NCI-H526 (cell line): ENCODE data around the gene SRGAP2C.
"Not testable (repeated sequence)": the region's sequence is repeated elsewhere in the genome, so short reads cannot be mapped to it uniquely, and the experiment has no call there.

ENCODE experiments used
- DNase-seq, 2 experiments: peaks; one replicate each; lab custom pipeline; 2025; lab: John Stamatoyannopoulos, UW

SRGAP2C gene

DNA sequence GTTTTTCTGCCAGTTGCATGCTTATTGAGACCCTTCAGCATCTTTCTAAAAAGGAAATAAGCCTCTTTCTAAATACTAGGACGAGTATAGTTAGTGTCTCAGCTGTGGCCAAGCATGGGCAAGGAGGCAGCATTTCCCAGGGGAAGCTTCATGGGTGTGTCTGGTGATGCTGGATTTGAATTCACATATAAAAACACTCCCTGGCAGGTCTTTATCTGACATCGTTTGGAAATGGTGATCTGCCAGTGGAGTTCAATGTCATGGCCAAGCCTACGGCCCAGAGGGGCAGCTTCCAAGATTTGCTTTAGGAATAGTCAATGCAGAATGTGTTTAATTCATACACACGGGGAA lies 94.7 kb downstream of the SRGAP2C start:
- not testable (repeated sequence) for DNase-seq

- not testable (repeated sequence) for DNase-seq
These were observed 96.0 kb downstream of the SRGAP2C start for GRCh38 chr1:121280699-121281317.

DNA sequence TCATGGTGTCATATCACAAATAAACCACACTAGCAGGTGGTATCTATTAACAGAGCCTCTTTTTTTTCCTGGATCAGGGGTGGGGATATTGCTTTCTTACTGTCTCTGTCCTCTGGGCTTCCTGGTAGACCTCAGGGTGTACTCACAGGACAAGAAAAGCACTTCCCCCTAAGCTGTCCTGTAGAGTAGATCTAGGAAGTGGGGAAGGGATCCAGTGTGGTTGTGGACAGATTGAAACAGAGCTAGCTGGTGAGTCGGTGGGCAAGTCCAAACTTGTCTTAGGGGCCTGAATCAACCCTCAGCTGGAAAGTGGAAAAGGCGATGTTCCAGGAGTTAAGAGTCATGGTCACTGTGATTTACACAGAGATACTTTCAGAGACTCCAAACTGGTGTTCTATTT lies 96.7 kb downstream of the SRGAP2C start:
- not testable (repeated sequence) for DNase-seq

GRCh38 chr1:121283587-121284180 lies 98.9 kb downstream of the SRGAP2C start:
- DNase-seq = not testable (repeated sequence)

DNA sequence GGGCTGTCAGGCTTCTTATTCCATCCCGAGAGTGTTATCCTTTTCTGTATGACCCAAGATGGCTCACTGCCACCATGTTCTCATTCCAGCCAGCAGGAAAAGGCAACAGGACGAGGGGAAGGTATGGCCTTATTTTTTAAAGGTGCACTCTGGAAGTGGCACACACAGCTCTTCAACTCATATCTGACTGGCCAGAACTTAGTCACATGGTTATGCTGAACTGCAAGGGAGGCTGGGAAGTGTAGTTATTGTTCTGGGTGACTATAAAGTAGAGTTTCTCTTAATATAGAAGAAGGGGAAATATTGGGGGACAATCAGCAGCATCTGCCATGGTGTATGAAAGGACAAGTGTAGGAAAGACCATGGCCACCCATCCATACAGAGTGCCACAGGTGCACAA lies 107.8 kb downstream of the SRGAP2C start:
- DNase-seq = not testable (repeated sequence)

DNA sequence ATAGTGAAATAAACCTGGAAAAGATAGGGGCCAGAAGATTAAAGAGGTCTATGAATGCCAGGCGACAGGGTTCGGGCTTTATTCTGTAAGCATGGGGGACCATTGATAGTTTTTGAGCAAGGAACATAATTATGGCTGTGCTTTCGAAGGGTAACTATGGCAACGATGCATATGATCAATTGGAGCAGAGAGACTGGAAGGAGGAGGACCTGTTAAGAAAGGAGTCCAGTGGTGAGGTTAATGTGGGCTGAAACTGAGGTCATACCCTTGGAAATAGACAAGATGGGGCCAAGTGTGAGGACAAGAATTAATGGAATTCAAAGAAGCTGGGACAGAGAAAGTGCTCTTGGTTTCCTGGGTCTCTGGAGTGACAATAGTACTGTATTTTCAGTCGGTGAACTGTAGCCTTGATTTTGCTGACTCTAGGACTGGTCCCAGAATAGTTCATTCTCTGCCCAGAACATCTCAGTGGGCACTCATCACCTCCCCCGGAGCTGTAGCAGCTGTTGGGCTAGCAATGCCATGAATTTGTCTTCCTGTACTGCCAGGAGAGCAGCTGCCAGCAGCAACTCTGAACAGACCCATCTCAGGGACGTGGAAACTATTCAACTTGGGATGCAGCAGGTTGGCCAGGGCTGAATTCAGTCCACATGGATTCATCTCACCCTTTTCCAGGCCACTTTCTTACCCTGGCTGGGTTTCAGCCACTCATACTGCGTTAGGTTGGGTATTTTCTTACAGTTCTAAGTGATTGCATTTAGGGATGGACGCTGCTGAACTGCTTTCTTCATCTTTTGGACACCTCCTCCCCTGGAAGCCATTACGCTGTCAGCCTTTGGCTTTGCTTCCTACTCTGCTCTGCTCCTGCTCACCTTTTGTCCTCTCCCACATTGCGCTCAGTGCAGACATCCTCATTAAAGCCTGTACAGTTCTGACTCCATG lies 108.8 kb downstream of the SRGAP2C start:
- not testable (repeated sequence) for DNase-seq

GRCh38 chr1:121294205-121294570 lies 109.4 kb downstream of the SRGAP2C start:
- not testable (repeated sequence) for DNase-seq

- DNase-seq = not testable (repeated sequence)
These were observed 111.8 kb downstream of the SRGAP2C start for GRCh38 chr1:121296563-121296962.

DNA sequence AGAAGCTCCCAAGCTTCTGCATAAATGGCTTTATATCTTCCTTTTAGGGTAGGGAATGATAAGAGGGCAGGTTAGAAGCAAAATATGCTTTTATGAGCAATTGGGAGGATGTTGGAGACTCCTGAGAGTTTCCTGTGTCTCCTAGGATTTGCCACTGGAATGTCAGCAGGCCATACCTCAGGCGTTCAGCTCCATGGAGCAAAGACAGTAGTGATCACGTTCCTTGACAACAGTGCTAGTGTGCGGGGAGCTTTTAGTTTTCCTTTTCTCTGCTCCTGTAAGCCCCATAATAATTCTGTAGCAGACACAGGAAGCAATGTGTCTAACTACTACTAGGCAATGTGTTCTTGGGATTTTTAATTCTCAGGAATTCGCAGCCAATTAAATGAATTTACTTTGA lies 113.8 kb downstream of the SRGAP2C start:
- not testable (repeated sequence) for DNase-seq

- DNase-seq = not testable (repeated sequence)
These were observed 114.9 kb downstream of the SRGAP2C start for GRCh38 chr1:121299514-121300149.

GRCh38 chr1:121301876-121302275 lies 117.1 kb downstream of the SRGAP2C start:
- DNase-seq = not testable (repeated sequence)

DNA sequence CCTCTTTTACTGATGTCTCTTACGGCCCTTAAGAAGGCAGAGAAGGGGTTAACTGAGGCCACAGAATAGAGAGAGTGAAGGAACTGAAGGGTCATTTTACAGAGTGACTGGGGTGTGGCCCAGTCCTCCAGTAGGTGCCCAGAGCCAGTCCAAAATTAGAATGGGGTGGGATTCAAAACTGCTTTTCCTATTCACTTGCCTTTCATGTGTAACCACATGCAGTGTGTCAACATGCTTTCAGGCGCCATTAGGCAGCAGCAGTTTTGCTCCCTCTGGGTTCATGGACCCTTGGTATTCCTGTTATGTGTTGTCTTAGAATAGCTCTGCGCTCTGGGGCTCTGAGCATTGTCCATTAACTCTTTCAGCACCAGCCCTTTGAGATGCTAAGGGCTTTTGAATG lies 123.0 kb downstream of the SRGAP2C start:
- DNase-seq = not testable (repeated sequence)

DNA sequence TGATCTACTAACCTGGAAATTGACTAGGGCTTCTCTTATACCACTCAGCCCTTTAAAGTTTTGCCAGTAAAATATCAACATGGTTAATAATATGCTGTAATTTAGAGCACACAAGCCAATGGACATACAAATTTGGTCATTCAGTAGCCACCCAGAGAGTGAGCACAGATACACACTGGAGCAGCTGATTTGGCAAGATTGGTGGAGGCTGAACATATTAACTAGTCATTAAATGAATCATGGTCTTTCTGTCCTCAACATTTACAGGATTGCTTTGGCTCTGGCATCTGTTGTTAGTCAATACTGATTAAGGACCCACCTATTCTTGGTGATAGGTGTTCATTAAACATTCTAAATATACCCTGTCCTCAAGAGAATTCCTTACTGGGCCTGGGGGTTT lies 130.7 kb downstream of the SRGAP2C start:
- DNase-seq = not testable (repeated sequence)

DNA sequence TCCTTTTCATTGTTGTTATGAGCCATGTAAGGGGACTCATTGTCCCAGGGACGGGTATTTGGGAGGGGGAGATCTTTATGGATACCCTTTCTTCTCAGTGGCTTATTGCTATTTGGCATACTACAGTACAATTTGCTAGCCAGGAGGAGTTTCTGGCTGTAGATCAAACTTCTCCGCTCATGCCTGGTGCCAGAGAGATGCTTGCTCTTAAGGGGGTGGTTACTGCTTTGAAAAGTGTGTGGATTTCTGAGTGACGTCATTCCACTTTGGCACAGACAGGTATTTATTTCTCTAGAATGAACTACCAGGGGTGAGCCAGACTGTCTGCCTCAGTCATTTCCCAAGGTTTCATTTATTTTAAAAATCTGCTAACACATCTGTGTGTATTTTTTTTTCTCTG lies 131.3 kb downstream of the SRGAP2C start:
- not testable (repeated sequence) for DNase-seq

GRCh38 chr1:121317491-121318468 lies 133.0 kb downstream of the SRGAP2C start:
- not testable (repeated sequence) for DNase-seq

DNA sequence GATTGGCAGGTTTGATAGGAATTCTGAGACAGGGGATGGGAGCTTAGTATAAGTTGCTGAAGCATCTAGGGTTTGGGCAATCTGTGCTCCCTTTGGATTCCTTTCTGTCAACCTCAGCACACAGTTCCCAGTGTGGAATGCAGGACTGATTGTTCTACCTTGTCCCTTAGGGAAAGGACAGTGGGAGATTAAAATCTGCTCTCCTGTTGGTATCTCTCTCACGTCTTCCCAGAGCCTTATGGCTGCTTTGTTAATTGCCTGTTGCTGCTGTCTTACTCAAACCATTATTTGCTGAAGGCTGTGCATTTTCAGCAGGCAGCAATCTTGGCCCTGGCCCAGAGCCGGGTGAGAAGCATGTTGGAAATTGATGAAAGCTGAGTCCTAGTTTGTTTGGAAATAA lies 133.9 kb downstream of the SRGAP2C start:
- DNase-seq = not testable (repeated sequence)

DNA sequence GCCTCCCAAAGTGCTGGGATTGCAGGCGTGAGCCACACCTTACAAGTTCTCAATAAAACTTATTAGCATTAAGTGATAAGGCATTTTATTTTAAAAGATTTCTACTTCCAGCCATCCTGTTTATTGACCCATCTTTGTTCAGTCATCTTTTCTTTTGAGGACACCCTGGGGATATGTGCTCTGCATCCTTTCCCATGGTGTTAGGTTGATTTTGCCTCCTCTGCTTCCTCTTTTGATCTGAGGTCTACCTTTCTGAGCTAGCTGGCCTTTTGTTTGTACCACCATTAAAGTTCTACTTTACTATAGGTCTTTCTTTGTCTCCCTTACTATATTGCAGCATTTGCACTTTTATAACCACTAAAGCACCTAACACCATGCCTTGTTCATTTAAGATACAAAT lies 136.9 kb downstream of the SRGAP2C start:
- DNase-seq = not testable (repeated sequence)

- not testable (repeated sequence) for DNase-seq
These were observed 140.0 kb downstream of the SRGAP2C start for GRCh38 chr1:121324726-121325125.

DNA sequence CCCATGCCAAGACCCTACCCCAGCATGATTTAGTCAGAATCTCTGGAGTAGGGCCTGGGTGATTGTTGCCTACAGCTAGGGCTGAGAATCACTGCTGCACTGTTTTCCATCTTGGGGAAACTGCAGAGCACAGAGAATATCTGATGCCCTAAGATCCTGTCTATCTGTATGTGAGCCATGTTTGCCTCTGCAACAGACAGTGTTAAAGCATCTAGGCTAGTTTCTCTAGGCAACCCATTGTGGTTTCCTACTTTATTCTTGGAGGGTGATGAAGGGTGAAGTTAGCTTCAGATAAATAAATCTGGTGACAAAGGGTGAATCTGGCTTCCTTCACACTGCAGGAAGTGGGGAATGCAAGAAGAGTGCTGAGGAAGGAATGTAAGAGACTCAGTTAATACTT lies 147.4 kb downstream of the SRGAP2C start:
- not testable (repeated sequence) for DNase-seq

GRCh38 chr1:121332599-121333562 lies 148.1 kb downstream of the SRGAP2C start:
- not testable (repeated sequence) for DNase-seq
